Smooth muscle cell (in vitro differentiated cells): ENCODE results near the gene AFG3L2. TPM values are rescaled to one million over a fixed set of nuclear protein-coding genes. Genes with fewer than 3 reads are reported as not detected.

Experiments used
- DNase-seq: peaks from one replicate; lab custom pipeline; 2025; ENCODE audit not compliant: unreplicated experiment; lab: John Stamatoyannopoulos, UW
- H2AFZ ChIP-seq: fragments of 200-600 bp; sonication (generic); 2 replicates; pipeline ENCODE4 v1.6.0; 2016; ENCODE audit warnings: antibody characterized with exemption, low read depth, mild to moderate bottlenecking
- H3F3A ChIP-seq: fragments of 200-600 bp; sonication (generic); 2 replicates; pipeline ENCODE4 v1.6.0; 2017; ENCODE audit warnings: antibody characterized with exemption, low read depth
- H3K27ac ChIP-seq: fragments of 200-600 bp; sonication (generic); 2 replicates; pipeline ENCODE4 v1.5.1; 2016; ENCODE audit warnings: low read depth, mild to moderate bottlenecking
- H3K27me3 ChIP-seq: fragments of 200-600 bp; sonication (generic); 2 replicates; pipeline ENCODE4 v1.6.1; 2016; ENCODE audit warnings: low read depth, mild to moderate bottlenecking
- H3K36me3 ChIP-seq: fragments of 200-600 bp; sonication (generic); 2 replicates; pipeline ENCODE4 v1.5.1; 2016; ENCODE audit warnings: low read depth
- H3K4me1 ChIP-seq: fragments of 200-600 bp; sonication (generic); 2 replicates; pipeline ENCODE4 v1.5.1; 2016; ENCODE audit warnings: low read depth
- H3K4me2 ChIP-seq: fragments of 200-600 bp; sonication (generic); 2 replicates; pipeline ENCODE4 v1.6.0; 2016; ENCODE audit warnings: mild to moderate bottlenecking
- H3K4me3 ChIP-seq: fragments of 200-600 bp; sonication (generic); 2 replicates; pipeline ENCODE4 v1.5.1; 2016; ENCODE audit warnings: mild to moderate bottlenecking
- H3K79me2 ChIP-seq: fragments of 200-600 bp; sonication (generic); 2 replicates; pipeline ENCODE4 v1.6.0; 2016; ENCODE audit warnings: low read depth, mild to moderate bottlenecking
- H3K9ac ChIP-seq: fragments of 200-600 bp; sonication (generic); 2 replicates; pipeline ENCODE4 v1.6.0; 2016; ENCODE audit warnings: low read depth
- H3K9me3 ChIP-seq: fragments of 200-600 bp; sonication (generic); replicated peaks from 2 replicates; pipeline ENCODE4 v1.5.1; 2016; ENCODE audit warnings: low read depth
- H4K20me1 ChIP-seq: fragments of 200-600 bp; sonication (generic); 2 replicates; pipeline ENCODE4 v1.6.0; 2016; ENCODE audit warnings: low read depth
- CTCF ChIP-seq: fragments of 200-600 bp; sonication (generic); IDR thresholded peaks from 2 replicates; pipeline ENCODE4 v1.5.1; 2017; ENCODE audit warnings: borderline replicate concordance, mild to moderate bottlenecking, antibody characterized with exemption; ENCODE audit not compliant: insufficient read depth, poor library complexity, severe bottlenecking
- WGBS: methylation state at CpG from one replicate; pipeline ENCODE4 v1.1.7; 2016; ENCODE audit warnings: low lambda C conversion rate; 5-methylcytosine and 5-hydroxymethylcytosine counted together
- polyA plus RNA-seq: library from polyadenylated mRNA; unstranded; fragments of >200 nt; fragmentation: Nextera tagmentation; extraction: Ambion mirVana; gene quantifications from 2 replicates; pipeline ENCODE4 v1.2.1, GENCODE V29; 2016
- total RNA-seq: library from RNA; depleted of rRNA; stranded (reverse); fragments of >200 nt; gene quantifications from 2 replicates; pipeline ENCODE4 v1.2.3, GENCODE V29; 2014

Gene AFG3L2
- total and polyA plus RNA-seq, 2 experiments from 2014 or later = 21.6 to 24.3 TPM

- no peak overlapping the region for H3K4me2 ChIP-seq
- no peak overlapping the region for H3K27ac ChIP-seq
- H2AFZ ChIP-seq = no peak overlapping the region
- peaks cover 3% of the 10 kb centered on the region for H3K36me3 ChIP-seq
- H3K4me3 ChIP-seq = no peak overlapping the region
- H4K20me1 ChIP-seq = peaks cover 95% of the 10 kb centered on the region
- H3K4me1 ChIP-seq = no peaks in the 10 kb centered on the region
- no peak for DNase-seq
- 93% methylated on average over 12 of the region's 12 CpGs for WGBS
- H3K79me2 ChIP-seq = peaks cover 31% of the 10 kb centered on the region
- no peaks in the 10 kb centered on the region for H3K9me3 ChIP-seq
- H3F3A ChIP-seq = peaks cover 36% of the 10 kb centered on the region
- no peak for TF ChIP-seq CTCF
- H3K9ac ChIP-seq = no peak overlapping the region
- H3K27me3 ChIP-seq = no peaks in the 10 kb centered on the region
Observed at GRCh38 chr18:12326711-12327460, 50.1 kb downstream of the AFG3L2 start.

GRCh38 chr18:12325726-12326245 is 51.2 kb downstream of the AFG3L2 start:
- no peaks in the 10 kb centered on the region for H3K27me3 ChIP-seq
- no peak for TF ChIP-seq CTCF
- peaks cover 3% of the 10 kb centered on the region for H3K36me3 ChIP-seq
- H3K27ac ChIP-seq = no peak overlapping the region
- H4K20me1 ChIP-seq = peaks cover 97% of the 10 kb centered on the region
- H3K9ac ChIP-seq = no peak overlapping the region
- peaks cover 42% of the 10 kb centered on the region for H3K79me2 ChIP-seq
- no peaks in the 10 kb centered on the region for H3K9me3 ChIP-seq
- DNase-seq = no peak
- no peak overlapping the region for H3K4me3 ChIP-seq
- no peak overlapping the region for H2AFZ ChIP-seq
- H3F3A ChIP-seq = peaks cover 36% of the 10 kb centered on the region
- H3K4me1 ChIP-seq = no peaks in the 10 kb centered on the region
- 98% methylated on average over 29 of the region's 29 CpGs for WGBS
- no peak overlapping the region for H3K4me2 ChIP-seq

- 97% methylated on average over 58 of the region's 58 CpGs for WGBS
- peaks cover 3% of the 10 kb centered on the region for H3K36me3 ChIP-seq
- no peak for TF ChIP-seq CTCF
- H3K4me1 ChIP-seq = no peaks in the 10 kb centered on the region
- no peak for DNase-seq
- H2AFZ ChIP-seq = no peak overlapping the region
- no peaks in the 10 kb centered on the region for H3K9me3 ChIP-seq
- no peak overlapping the region for H3K9ac ChIP-seq
- no peaks in the 10 kb centered on the region for H3K27me3 ChIP-seq
- H3K4me3 ChIP-seq = no peak overlapping the region
- peaks cover 43% of the 10 kb centered on the region for H3F3A ChIP-seq
- H4K20me1 ChIP-seq = peaks cover 97% of the 10 kb centered on the region
- peaks cover 48% of the 10 kb centered on the region for H3K79me2 ChIP-seq
- H3K4me2 ChIP-seq = no peak overlapping the region
- H3K27ac ChIP-seq = no peak overlapping the region
Observed at GRCh38 chr18:12324991-12325725, 51.9 kb downstream of the AFG3L2 start.
